Measurements from ENCODE around the gene DAB1. TPM values are rescaled to one million over a fixed set of nuclear protein-coding genes. Genes with fewer than 3 reads are reported as not detected.

The DAB1 gene
- total RNA-seq, 1 donor from 2014 or later = 14.6 TPM

- no peak overlapping the region for H3K4me3 ChIP-seq
- H3K36me3 Mint-ChIP-seq = no peaks in the 10 kb centered on the region
- H3K27ac Mint-ChIP-seq = no peak overlapping the region
- H3K4me3 Mint-ChIP-seq = no peak overlapping the region
- no peak for TF ChIP-seq EZH2 (IDR thresholded peaks at IDR 0.05)
- TF ChIP-seq CTCF (IDR thresholded peaks at IDR 0.05) = no peak
- no peak for TF ChIP-seq EZH2phosphoT487 (IDR thresholded peaks at IDR 0.05)
- DNase-seq (ENCODE audit: low spot score) = no peak
- no peak overlapping the region for H3K9ac ChIP-seq
- H3K79me2 ChIP-seq (ENCODE audit: low read depth) = no peaks in the 10 kb centered on the region
- no peaks in the 10 kb centered on the region for H3K9me3 Mint-ChIP-seq
- H3K4me2 ChIP-seq = no peak overlapping the region
- peaks cover 16% of the 10 kb centered on the region for H3K4me1 Mint-ChIP-seq
- no peaks in the 10 kb centered on the region for H3F3A ChIP-seq (ENCODE audit: low read depth)
- no peak overlapping the region for H3K27ac ChIP-seq
- H3K4me1 ChIP-seq = peaks cover 5% of the 10 kb centered on the region
- H3K27me3 Mint-ChIP-seq (ENCODE audit: insufficient read depth, low read depth) = no peaks in the 10 kb centered on the region
- no peaks in the 10 kb centered on the region for H4K20me1 ChIP-seq (ENCODE audit: low read depth)
- H3K27me3 ChIP-seq = no peaks in the 10 kb centered on the region
- no peak overlapping the region for H2AFZ ChIP-seq (replicated peaks)
- H3K9me3 ChIP-seq (ENCODE audit: low read depth) = no peaks in the 10 kb centered on the region
- no peaks in the 10 kb centered on the region for H3K36me3 ChIP-seq
Measured at GRCh38 chr1:57393058-57393584, 30.7 kb downstream of the DAB1 start.

- no peak overlapping the region for H2AFZ ChIP-seq (replicated peaks)
- no peak overlapping the region for H3K27ac ChIP-seq
- Mint-ChIP-seq H3K27ac (no peak overlapping the region), H3K36me3 (no peaks in the 10 kb centered on the region), H3K9me3 (no peaks in the 10 kb centered on the region), H3K27me3 (ENCODE audit: insufficient read depth, low read depth) (no peaks in the 10 kb centered on the region), H3K4me1 (peaks cover 4% of the 10 kb centered on the region), H3K4me3 (no peak overlapping the region)
- H3K36me3 ChIP-seq = no peaks in the 10 kb centered on the region
- H3K9ac ChIP-seq = no peak overlapping the region
- no peak for DNase-seq (ENCODE audit: low spot score)
- H3K4me1 ChIP-seq = peaks cover 17% of the 10 kb centered on the region
- H3K4me3 ChIP-seq = no peak overlapping the region
- no peaks in the 10 kb centered on the region for H3F3A ChIP-seq (ENCODE audit: low read depth)
- no peaks in the 10 kb centered on the region for H4K20me1 ChIP-seq (ENCODE audit: low read depth)
- H3K9me3 ChIP-seq (ENCODE audit: low read depth) = no peaks in the 10 kb centered on the region
- H3K4me2 ChIP-seq = no peak overlapping the region
- H3K27me3 ChIP-seq = no peaks in the 10 kb centered on the region
- TF ChIP-seq EZH2 (IDR thresholded peaks at IDR 0.05) = no peak
- no peak for TF ChIP-seq CTCF (IDR thresholded peaks at IDR 0.05)
- no peak for TF ChIP-seq EZH2phosphoT487 (IDR thresholded peaks at IDR 0.05)
- no peaks in the 10 kb centered on the region for H3K79me2 ChIP-seq (ENCODE audit: low read depth)
Measured at GRCh38 chr1:57385336-57385735, 38.5 kb downstream of the DAB1 start.

GRCh38 chr1:57384901-57385300 is 39.0 kb downstream of the DAB1 start:
- TF ChIP-seq CTCF (IDR thresholded peaks at IDR 0.05) (no peak), EZH2 (IDR thresholded peaks at IDR 0.05) (no peak), EZH2phosphoT487 (IDR thresholded peaks at IDR 0.05) (no peak)
- H3K9me3 Mint-ChIP-seq = no peaks in the 10 kb centered on the region
- H3K4me3 Mint-ChIP-seq = no peak overlapping the region

More at GRCh38 chr1:57384901-57385300, 39.0 kb downstream of the DAB1 start:
- Histone ChIP-seq H3K36me3 (no peaks in the 10 kb centered on the region), H3K9me3 (ENCODE audit: low read depth) (no peaks in the 10 kb centered on the region), H3K4me2 (no peak overlapping the region), H3F3A (ENCODE audit: low read depth) (no peaks in the 10 kb centered on the region), H2AFZ (replicated peaks) (no peak overlapping the region), H3K27ac (no peak overlapping the region), H3K27me3 (no peaks in the 10 kb centered on the region), H4K20me1 (ENCODE audit: low read depth) (no peaks in the 10 kb centered on the region), H3K4me1 (peaks cover 17% of the 10 kb centered on the region), H3K9ac (no peak overlapping the region), H3K4me3 (no peak overlapping the region), H3K79me2 (ENCODE audit: low read depth) (no peaks in the 10 kb centered on the region)
- Mint-ChIP-seq H3K27ac (no peak overlapping the region), H3K4me1 (peaks cover 4% of the 10 kb centered on the region), H3K27me3 (ENCODE audit: insufficient read depth, low read depth) (no peaks in the 10 kb centered on the region), H3K36me3 (no peaks in the 10 kb centered on the region)
- no peak for DNase-seq (ENCODE audit: low spot score)

Data from neural progenitor cell (in vitro differentiated cells).